Measurements from ENCODE around the gene HOXA4. TPM values are rescaled to one million over a fixed set of nuclear protein-coding genes. Genes with fewer than 3 reads are reported as not detected.

Gene HOXA4
- total and polyA plus RNA-seq, 11 donors: 0.23 to 2.6 (median 0.82) TPM; not detected in 1

DNA sequence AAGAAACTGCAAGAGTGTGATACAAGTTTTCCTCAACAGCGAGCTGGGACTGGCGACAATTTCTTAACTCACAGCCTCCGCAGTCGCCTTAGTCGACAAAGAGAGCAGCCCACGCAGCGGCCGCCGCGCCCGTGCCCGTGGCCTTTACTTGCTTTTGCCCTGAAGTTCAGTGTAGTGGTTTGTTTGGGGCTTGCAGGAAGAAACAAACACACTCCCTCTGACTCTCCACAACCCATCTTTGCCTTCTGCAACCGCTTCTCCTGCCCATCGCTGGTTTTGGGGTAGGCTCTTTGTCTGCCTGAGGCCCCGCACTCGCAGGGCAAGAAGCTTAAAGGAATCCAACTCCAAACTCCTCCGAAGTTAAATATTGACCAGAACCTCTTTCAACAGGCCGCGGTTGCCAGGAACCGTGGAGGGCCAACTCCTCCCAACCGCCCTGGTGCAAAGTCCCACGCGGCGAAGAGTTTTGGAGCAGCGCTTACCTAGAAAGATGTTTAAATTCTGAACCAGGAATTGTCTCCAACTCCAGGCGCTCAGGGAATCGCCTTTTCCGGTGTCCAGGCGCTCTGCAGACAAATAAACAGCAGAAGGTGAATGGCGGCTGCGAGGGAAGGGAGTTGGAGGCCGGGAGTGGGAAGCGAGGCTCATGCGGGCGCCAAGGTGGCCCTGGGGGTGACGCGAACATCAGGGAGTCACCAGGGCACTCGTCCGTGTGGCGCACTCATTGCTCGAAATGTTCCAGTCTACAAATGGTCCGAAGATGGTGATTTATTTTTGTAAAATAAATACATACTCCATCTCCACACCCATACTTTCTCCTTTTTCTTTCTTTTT lies 8.3 kb downstream of the HOXA4 start:
- H3K4me3 ChIP-seq: peak overlapping the region in 7 of 12 donors; percentile 2 to 49 (median 32)
- DNase-seq: no peak
- no peak for ATAC-seq
- H3K36me3 ChIP-seq: no peaks in the 10 kb centered on the region
- no peaks in the 10 kb centered on the region for H3K9me3 ChIP-seq
- peaks cover 34 to 99% (median 82%) of the 10 kb centered on the region in 9 donors for H3K27me3 ChIP-seq
- H3K27ac ChIP-seq: peak overlapping the region in 8 of 12 donors; percentile 12 to 68 (median 50)
- intact Hi-C loops (cut with DNase I): no loop called here
- peaks cover 0 to 5% (median 0%) of the 10 kb centered on the region in 12 donors for H3K4me1 ChIP-seq
- 7 to 28% (median 17%) methylated on average over 42 of the region's 42 CpGs for WGBS, 4 donors
- no peak for TF ChIP-seq CTCF (IDR thresholded peaks at IDR 0.05)
- TF ChIP-seq POLR2A (IDR thresholded peaks at IDR 0.05): no peak

DNA sequence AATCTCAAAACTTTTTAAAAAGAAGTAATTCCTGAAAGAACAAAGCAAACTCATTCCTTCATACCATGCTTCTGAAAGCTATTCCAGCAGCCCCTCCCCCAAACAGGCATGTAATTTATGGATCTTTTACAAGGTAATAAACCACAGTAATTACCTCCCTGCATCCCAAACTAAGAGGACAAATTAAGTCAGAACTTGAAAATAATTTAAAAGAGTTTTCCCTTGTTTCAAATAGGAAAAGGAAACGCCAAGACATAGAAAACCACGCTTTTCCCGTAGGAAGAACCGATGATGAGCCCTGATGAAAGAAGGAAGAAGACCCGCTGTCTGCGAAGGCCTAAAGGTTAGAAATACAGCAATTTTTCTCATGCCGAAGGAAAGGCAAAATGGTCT lies 8.9 kb downstream of the HOXA4 start:
- TF ChIP-seq POLR2A (IDR thresholded peaks at IDR 0.05): no peak
- TF ChIP-seq CTCF (IDR thresholded peaks at IDR 0.05): no peak
- H3K27me3 ChIP-seq: peaks cover 34 to 99% (median 80%) of the 10 kb centered on the region in 9 donors
- ATAC-seq (no peak), DNase-seq (no peak)
- intact Hi-C loops (cut with DNase I): no loop called here
- peak overlapping the region in 6 of 12 donors; percentile 45 to 68 (median 57) for H3K27ac ChIP-seq
- H3K9me3 ChIP-seq: no peaks in the 10 kb centered on the region
- H3K4me1 ChIP-seq: peaks cover 0 to 7% (median 0%) of the 10 kb centered on the region in 12 donors
- 26 to 34% (median 29%) methylated on average over 7 of the region's 7 CpGs for WGBS, 4 donors
- no peaks in the 10 kb centered on the region for H3K36me3 ChIP-seq
- H3K4me3 ChIP-seq: peak overlapping the region in 7 of 12 donors; percentile 2 to 49 (median 32)

DNA sequence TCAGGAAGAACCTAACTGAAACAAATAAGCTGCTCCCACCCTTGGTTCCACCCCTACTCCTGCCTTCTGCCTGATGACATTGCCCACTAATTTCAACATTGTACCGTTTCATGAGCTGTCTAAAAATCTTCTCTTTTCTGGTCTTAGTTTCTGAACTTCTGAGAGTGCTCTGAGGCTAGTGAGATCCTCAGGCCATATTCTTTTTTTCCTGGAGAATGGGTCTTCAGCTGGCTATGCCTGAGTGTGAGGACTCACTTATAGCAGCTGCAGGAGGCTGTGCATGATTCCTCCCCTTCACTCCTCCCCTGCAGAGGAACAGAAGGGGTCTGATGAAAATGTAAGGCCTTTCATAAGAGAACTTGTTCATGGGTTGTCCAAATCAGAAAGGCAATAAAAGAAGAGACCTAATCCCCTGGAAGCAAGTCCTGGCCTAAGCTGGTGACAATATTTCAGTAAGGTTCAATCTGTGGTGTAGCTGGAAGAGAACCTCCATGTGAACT lies 11.1 kb downstream of the HOXA4 start:
- Histone ChIP-seq H3K27ac (peak overlapping the region in 3 of 12 donors; percentile 75 to 93 (median 79)), H3K36me3 (no peaks in the 10 kb centered on the region), H3K4me1 (peaks cover 0 to 16% (median 0%) of the 10 kb centered on the region in 12 donors), H3K27me3 (peaks cover 35 to 98% (median 81%) of the 10 kb centered on the region in 9 donors), H3K4me3 (no peak overlapping the region), H3K9me3 (no peaks in the 10 kb centered on the region)
- DNase-seq: no peak
- TF ChIP-seq CTCF (IDR thresholded peaks at IDR 0.05) (no peak), POLR2A (IDR thresholded peaks at IDR 0.05) (no peak)
- ATAC-seq: no peak
- intact Hi-C loops (cut with DNase I): no loop called here
- 27 to 40% (median 32%) methylated on average over 1 of the region's 1 CpG for WGBS, 4 donors

GRCh38 chr7:27118580-27118979 lies 12.0 kb downstream of the HOXA4 start:
- DNase-seq (no peak), ATAC-seq (no peak)
- WGBS, 4 donors: 23 to 29% (median 28%) methylated on average over 3 of the region's 3 CpGs
- Histone ChIP-seq H3K9me3 (no peaks in the 10 kb centered on the region), H3K27me3 (peaks cover 41 to 98% (median 78%) of the 10 kb centered on the region in 9 donors), H3K4me1 (peaks cover 0 to 16% (median 0%) of the 10 kb centered on the region in 12 donors), H3K4me3 (peak overlapping the region in 8 of 12 donors; percentile 9 to 51 (median 20)), H3K27ac (peak overlapping the region in 7 of 12 donors; percentile 9 to 93 (median 75)), H3K36me3 (no peaks in the 10 kb centered on the region)
- intact Hi-C loops (cut with DNase I): no loop called here
- TF ChIP-seq CTCF (IDR thresholded peaks at IDR 0.05) (no peak), POLR2A (IDR thresholded peaks at IDR 0.05) (no peak)
